GM13976 (cell line): ENCODE measurements around the gene MPP2.

ENCODE experiments used
- DNase-seq: peaks from one replicate; pipeline ENCODE4 v3.0.0; 2012; ENCODE audit warnings: low spot score
- CTCF ChIP-seq: IDR thresholded peaks from 2 replicates; pipeline ENCODE4 v1.5.1; 2012; ENCODE audit warnings: borderline replicate concordance, mild to moderate bottlenecking; ENCODE audit not compliant: insufficient read depth; ENCODE audit errors: extremely low read depth, missing control alignments, control extremely low read depth
- in situ Hi-C: fragments of 300-500 bp; cut with MboI; formaldehyde crosslinking; loops from one replicate; pipeline ENCODE4 v1.12.0; 2022; ENCODE audit warnings: low sequenced_read_pairs, mixed read lengths, inconsistent platforms; ENCODE audit not compliant: unreplicated experiment

The MPP2 gene

GRCh38 chr17:43905985-43906852 lies 1.1 kb downstream of the MPP2 start:
- no peak for TF ChIP-seq CTCF

GRCh38 chr17:43905400-43905984 lies 1.8 kb downstream of the MPP2 start:
- no peak for TF ChIP-seq CTCF
- DNase-seq, result no peak
- in situ Hi-C loops, result no loop called here

More at GRCh38 chr17:43905985-43906852, 1.1 kb downstream of the MPP2 start:
- DNase-seq, result no peak
- in situ Hi-C loops, result no loop called here

- DNase-seq, result no peak
These were observed 5.3 kb downstream of the MPP2 start for GRCh38 chr17:43901861-43902589.

GRCh38 chr17:43900858-43901754 lies 6.2 kb downstream of the MPP2 start:
- no peak for DNase-seq
- TF ChIP-seq CTCF, result no peak
- in situ Hi-C loops, result no loop called here

More at GRCh38 chr17:43901861-43902589, 5.3 kb downstream of the MPP2 start:
- no peak for TF ChIP-seq CTCF
- in situ Hi-C loops, result no loop called here

- TF ChIP-seq CTCF, result no peak
- DNase-seq, result peak; percentile 92
- in situ Hi-C loops, result no loop called here
These were observed 7.0 kb downstream of the MPP2 start for GRCh38 chr17:43900183-43900857.

GRCh38 chr17:43898446-43898845 lies 8.9 kb downstream of the MPP2 start:
- no peak for DNase-seq
- TF ChIP-seq CTCF, result no peak
- in situ Hi-C loops, result no loop called here
